ENCODE data around the gene TMEM273. TPM values are rescaled to one million over a fixed set of nuclear protein-coding genes. Genes with fewer than 3 reads are reported as not detected.

The TMEM273 gene
- total and polyA plus RNA-seq, 3 experiments from 2014 or later: 51.7 to 60.2 (median 58.0) TPM

DNA sequence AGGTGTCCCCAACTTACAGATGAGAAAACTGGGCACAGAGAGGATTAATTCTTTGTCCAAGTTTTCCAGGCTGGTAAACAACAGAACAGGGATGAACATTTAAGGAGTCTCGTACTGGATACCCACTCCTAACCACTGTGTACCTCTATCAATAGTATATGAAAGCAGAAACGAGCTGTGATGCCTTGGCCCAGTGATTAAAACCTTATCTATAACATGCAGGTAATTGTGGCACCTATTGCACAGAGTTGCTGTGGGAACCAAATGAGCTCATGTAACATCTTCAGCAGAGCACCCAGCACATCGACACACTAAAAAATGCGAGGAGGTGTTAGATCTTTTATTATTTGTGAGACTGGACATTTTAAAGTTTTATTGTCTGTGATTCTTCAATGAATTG lies 1.6 kb downstream of the TMEM273 start:
- Histone ChIP-seq H3K27ac (ENCODE audit: low read depth, low read length) (peak overlapping the region; percentile 68), H3K4me1 (ENCODE audit: insufficient read depth, low read length) (peaks cover 13% of the 10 kb centered on the region), H3K4me3 (ENCODE audit: low read length) (no peak overlapping the region), H3K27me3 (ENCODE audit: insufficient read depth, low read length, poor library complexity, severe bottlenecking) (no peaks in the 10 kb centered on the region), H3K36me3 (ENCODE audit: insufficient read depth, low read length) (no peaks in the 10 kb centered on the region), H3K9me3 (ENCODE audit: low read length) (no peaks in the 10 kb centered on the region)
- no peaks in the 10 kb centered on the region for H3K36me3 Mint-ChIP-seq
- peaks cover 9 to 14% of the 10 kb centered on the region in 2 donors for H3K27me3 Mint-ChIP-seq
- peaks cover 57 to 61% (median 60%) of the 10 kb centered on the region in 3 donors for H3K4me1 Mint-ChIP-seq
- H3K4me3 Mint-ChIP-seq: peak overlapping the region; percentile 47 to 88 (median 74)
- ChIA-PET CTCF (no interaction called here), POLR2A (no interaction called here)
- H3K9me3 Mint-ChIP-seq: no peaks in the 10 kb centered on the region
- DNase-seq: no peak
- peak overlapping the region in 5 of 8 donors; percentile 55 to 94 (median 83) for H3K27ac Mint-ChIP-seq

DNA sequence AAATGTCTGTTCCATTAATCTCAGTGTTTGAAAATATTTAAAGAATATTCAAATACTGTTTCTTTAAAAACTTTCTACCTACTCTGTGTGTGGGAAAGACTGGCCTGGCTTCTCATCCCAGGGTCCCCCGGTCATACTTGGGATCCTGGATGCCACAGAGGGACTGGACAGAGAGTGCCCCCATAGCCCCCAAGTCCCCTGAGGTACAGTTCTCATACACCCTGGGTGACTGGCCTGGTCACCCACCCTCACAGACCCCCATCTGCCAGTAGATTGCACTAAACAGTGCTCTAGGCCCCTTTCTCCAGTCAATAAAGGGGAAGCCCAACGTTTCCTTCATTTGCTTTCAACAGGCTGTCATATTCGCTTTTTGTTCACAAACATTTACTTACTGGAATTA lies 3.0 kb downstream of the TMEM273 start:
- no peak for DNase-seq
- Histone ChIP-seq H3K27ac (ENCODE audit: low read depth, low read length) (peak overlapping the region; percentile 43), H3K4me3 (ENCODE audit: low read length) (no peak overlapping the region), H3K9me3 (ENCODE audit: low read length) (no peaks in the 10 kb centered on the region), H3K36me3 (ENCODE audit: insufficient read depth, low read length) (no peaks in the 10 kb centered on the region), H3K27me3 (ENCODE audit: insufficient read depth, low read length, poor library complexity, severe bottlenecking) (no peaks in the 10 kb centered on the region), H3K4me1 (ENCODE audit: insufficient read depth, low read length) (peaks cover 13% of the 10 kb centered on the region)
- CTCF ChIA-PET: interaction anchor here (0.8 kb wide), 1 partner anchor 12 kb away, joined by 3 read pairs; no protein-coding TSS in a partner anchor
- Mint-ChIP-seq H3K36me3 (no peaks in the 10 kb centered on the region), H3K4me1 (peaks cover 55 to 65% (median 61%) of the 10 kb centered on the region in 3 donors), H3K27ac (peak overlapping the region in 7 of 8 donors; percentile 14 to 94 (median 52)), H3K27me3 (peaks cover 2 to 6% of the 10 kb centered on the region in 2 donors), H3K9me3 (no peaks in the 10 kb centered on the region), H3K4me3 (peak overlapping the region; percentile 2 to 88 (median 35))
- POLR2A ChIA-PET: no interaction called here

DNA sequence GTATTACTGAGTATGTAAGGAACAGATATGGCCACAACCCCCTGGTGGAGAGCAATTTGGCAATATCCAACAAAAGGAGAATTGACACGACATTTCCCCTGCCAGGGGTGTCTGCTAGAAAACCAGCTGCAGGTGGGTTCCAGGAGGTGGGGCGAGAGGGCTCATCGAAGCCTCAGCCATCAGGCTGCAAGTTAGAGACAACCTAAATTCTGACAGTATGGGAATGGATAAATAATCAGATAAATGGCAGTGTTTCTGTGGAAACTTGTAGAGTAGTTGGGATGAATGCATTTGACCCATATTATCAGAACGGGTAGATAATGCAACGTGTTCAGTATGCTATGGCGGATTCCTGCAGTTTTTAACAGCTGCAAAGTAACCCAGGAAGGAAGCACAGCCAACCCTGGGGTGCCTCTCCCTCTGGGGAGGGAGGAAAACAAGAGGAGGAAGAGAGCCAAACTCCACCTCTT lies 3.5 kb downstream of the TMEM273 start:
- Mint-ChIP-seq H3K9me3 (no peaks in the 10 kb centered on the region), H3K27ac (peak overlapping the region in 7 of 8 donors; percentile 43 to 96 (median 74)), H3K36me3 (no peaks in the 10 kb centered on the region), H3K4me3 (peak overlapping the region; percentile 48 to 82 (median 70)), H3K27me3 (peaks cover 0 to 2% of the 10 kb centered on the region in 2 donors), H3K4me1 (peaks cover 54 to 66% (median 59%) of the 10 kb centered on the region in 3 donors)
- Histone ChIP-seq H3K27ac (ENCODE audit: low read depth, low read length) (peak overlapping the region; percentile 43), H3K9me3 (ENCODE audit: low read length) (no peaks in the 10 kb centered on the region), H3K4me1 (ENCODE audit: insufficient read depth, low read length) (peaks cover 12% of the 10 kb centered on the region), H3K27me3 (ENCODE audit: insufficient read depth, low read length, poor library complexity, severe bottlenecking) (no peaks in the 10 kb centered on the region), H3K36me3 (ENCODE audit: insufficient read depth, low read length) (no peaks in the 10 kb centered on the region), H3K4me3 (ENCODE audit: low read length) (no peak overlapping the region)
- POLR2A ChIA-PET: no interaction called here
- no peak for DNase-seq
- CTCF ChIA-PET: interaction anchor here (0.8 kb wide), 1 partner anchor 11 kb away, joined by 3 read pairs; no protein-coding TSS in a partner anchor

DNA sequence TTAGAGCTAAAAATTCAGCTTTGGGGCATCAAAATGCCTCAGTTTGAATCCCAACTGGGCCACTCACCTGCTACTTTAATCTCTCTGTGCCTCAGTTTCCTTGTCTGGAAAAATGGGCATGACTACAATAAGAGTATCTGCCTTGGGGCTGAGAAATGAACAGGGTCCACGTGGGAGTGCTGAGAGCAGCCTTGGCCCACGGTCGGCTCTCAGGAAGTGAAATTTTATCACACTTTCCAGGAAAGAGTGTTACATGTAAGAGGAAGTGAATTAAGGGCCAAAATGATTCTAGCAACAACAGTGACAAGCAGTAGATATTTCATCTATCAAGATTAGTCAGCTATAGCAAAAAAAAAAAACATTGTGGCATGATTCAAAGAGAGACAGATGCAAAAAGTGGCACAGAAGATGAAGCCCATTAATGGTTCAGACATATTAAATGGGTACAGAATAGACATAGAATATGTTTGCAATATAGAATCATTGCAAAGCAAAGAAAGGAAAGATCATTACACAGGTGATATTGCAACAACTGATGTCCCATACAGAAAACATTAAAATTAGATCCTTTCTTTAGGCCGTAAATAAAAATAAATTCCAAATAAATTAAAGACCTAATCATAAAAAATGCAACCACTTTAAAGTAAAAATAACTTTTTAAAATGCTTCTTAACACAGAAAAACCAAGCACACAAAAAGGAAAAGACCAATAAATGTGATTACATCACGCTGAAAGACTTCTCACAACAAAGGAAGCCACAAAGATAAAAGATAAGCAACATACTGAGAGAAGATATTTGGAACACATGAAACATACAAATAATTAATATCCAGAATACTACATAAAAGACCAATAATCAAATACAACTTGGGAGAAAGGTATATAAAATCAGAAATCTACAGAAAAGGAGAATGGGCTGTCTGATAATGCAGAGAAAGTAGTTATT lies 4.3 kb downstream of the TMEM273 start:
- Histone ChIP-seq H3K36me3 (ENCODE audit: insufficient read depth, low read length) (no peaks in the 10 kb centered on the region), H3K27ac (ENCODE audit: low read depth, low read length) (peak overlapping the region; percentile 43), H3K9me3 (ENCODE audit: low read length) (no peaks in the 10 kb centered on the region), H3K27me3 (ENCODE audit: insufficient read depth, low read length, poor library complexity, severe bottlenecking) (no peaks in the 10 kb centered on the region), H3K4me3 (ENCODE audit: low read length) (no peak overlapping the region), H3K4me1 (ENCODE audit: insufficient read depth, low read length) (peaks cover 3% of the 10 kb centered on the region)
- peak overlapping the region; percentile 35 to 82 (median 70) for H3K4me3 Mint-ChIP-seq
- H3K4me1 Mint-ChIP-seq: peaks cover 47 to 58% (median 54%) of the 10 kb centered on the region in 3 donors
- DNase-seq: no peak
- no peaks in the 10 kb centered on the region for H3K36me3 Mint-ChIP-seq
- peak overlapping the region; percentile 20 to 96 (median 75) for H3K27ac Mint-ChIP-seq
- no peaks in the 10 kb centered on the region for H3K9me3 Mint-ChIP-seq
- no peaks in the 10 kb centered on the region for H3K27me3 Mint-ChIP-seq
- POLR2A ChIA-PET: no interaction called here
- CTCF ChIA-PET: interaction anchor here (0.8 to 1.1 kb wide), 2 partner anchors 10 to 21 kb away, joined by 3 read pairs; no protein-coding TSS in a partner anchor

DNA sequence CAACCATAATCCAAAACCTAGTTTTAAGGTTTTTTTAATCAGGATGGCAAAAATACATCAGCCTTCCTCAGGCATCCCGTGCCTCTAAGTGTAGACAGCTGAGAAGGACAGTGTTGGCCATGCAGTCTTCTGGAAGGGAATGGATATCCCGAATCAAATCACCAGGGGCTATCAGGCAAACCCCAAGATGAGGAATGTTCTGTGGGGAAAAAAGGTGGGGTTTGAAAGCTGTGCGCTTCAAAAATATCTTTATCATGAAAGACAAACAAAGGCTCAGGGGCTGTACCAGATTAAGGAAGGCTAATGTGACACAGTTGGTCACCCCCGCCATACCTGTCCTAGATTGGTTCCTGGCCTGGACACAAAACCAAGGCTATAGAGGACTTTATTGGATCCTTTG lies 5.4 kb downstream of the TMEM273 start:
- Mint-ChIP-seq H3K36me3 (no peaks in the 10 kb centered on the region), H3K4me1 (peaks cover 42 to 60% (median 58%) of the 10 kb centered on the region in 3 donors), H3K27me3 (no peaks in the 10 kb centered on the region), H3K9me3 (no peaks in the 10 kb centered on the region), H3K4me3 (no peak overlapping the region), H3K27ac (peak overlapping the region in 3 of 8 donors; percentile 13 to 61 (median 18))
- ChIA-PET POLR2A (no interaction called here), CTCF (interaction anchor here (1.1 kb wide), 1 partner anchor 22 kb away, joined by 3 read pairs; no protein-coding TSS in a partner anchor)
- no peak for DNase-seq
- H3K36me3 ChIP-seq (ENCODE audit: insufficient read depth, low read length): no peaks in the 10 kb centered on the region
- H3K4me1 ChIP-seq (ENCODE audit: insufficient read depth, low read length): peaks cover 3% of the 10 kb centered on the region
- no peaks in the 10 kb centered on the region for H3K27me3 ChIP-seq (ENCODE audit: insufficient read depth, low read length, poor library complexity, severe bottlenecking)
- H3K9me3 ChIP-seq (ENCODE audit: low read length): no peaks in the 10 kb centered on the region
- no peak overlapping the region for H3K4me3 ChIP-seq (ENCODE audit: low read length)
- peak overlapping the region; percentile 43 for H3K27ac ChIP-seq (ENCODE audit: low read depth, low read length)

DNA sequence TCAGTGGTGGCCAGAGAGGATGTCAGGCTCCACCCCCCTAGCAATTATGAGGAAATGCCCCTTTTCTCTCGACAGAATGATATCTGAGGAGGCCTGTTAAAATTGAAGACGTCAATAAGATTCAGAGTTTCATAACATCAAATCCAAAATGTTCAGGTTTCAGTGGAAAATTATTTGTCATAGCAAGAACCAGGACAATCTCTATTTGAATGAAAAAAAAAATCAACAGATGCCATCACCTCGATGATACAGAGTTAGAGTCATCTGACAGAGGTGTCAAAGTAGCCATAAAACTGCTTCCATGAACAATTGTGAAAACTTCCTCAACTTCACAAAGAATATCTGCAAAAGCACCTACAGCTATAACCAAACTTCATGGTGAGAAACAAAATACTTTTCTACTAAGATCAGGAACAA lies 7.7 kb downstream of the TMEM273 start:
- Mint-ChIP-seq H3K4me3 (peak overlapping the region in 4 of 7 donors; percentile 7 to 52 (median 27)), H3K27me3 (no peaks in the 10 kb centered on the region), H3K27ac (peak overlapping the region in 7 of 8 donors; percentile 10 to 86 (median 47)), H3K4me1 (peaks cover 53 to 67% (median 64%) of the 10 kb centered on the region in 3 donors), H3K36me3 (no peaks in the 10 kb centered on the region), H3K9me3 (no peaks in the 10 kb centered on the region)
- CTCF ChIA-PET: no interaction called here
- no peak for DNase-seq
- Histone ChIP-seq H3K36me3 (ENCODE audit: insufficient read depth, low read length) (no peaks in the 10 kb centered on the region), H3K9me3 (ENCODE audit: low read length) (no peaks in the 10 kb centered on the region), H3K4me1 (ENCODE audit: insufficient read depth, low read length) (peaks cover 8% of the 10 kb centered on the region), H3K27me3 (ENCODE audit: insufficient read depth, low read length, poor library complexity, severe bottlenecking) (no peaks in the 10 kb centered on the region), H3K4me3 (ENCODE audit: low read length) (no peak overlapping the region), H3K27ac (ENCODE audit: low read depth, low read length) (no peak overlapping the region)
- POLR2A ChIA-PET: no interaction called here

DNA sequence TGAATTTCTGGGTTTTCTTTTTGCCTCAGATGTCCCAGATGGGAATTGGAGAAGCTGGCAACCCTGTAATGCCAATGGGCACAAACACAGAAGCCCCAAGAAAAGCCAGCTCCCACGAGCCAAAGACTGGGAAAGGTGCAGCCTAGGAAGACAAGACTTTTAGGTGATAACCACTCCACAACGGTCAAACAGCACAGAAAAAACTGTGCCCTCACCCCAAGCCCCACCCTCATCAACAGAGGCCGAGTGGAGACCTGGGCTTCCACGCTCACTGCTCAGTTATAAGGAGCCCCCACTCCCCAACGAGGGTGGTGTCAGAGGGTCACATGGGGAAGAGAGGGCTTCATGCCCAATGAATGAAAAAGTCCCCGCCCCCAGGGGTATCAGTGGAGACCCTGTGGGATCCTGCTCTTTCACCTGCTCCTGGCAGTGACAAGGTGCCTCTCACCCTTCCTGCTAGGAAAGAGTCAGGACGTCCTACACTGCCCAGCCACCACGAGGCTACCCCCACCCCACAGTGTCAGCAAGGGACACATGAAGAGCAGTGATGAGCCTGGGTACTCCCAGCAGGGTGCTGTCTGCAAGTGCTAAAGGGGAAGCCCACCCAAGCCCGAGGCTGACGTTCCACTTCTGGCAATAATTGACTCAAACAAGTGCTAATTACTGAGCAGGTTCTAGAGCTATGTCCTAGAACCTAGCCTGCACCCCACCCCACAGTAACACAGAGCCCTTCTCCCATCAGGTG lies 8.3 kb downstream of the TMEM273 start:
- POLR2A ChIA-PET: no interaction called here
- H3K27me3 Mint-ChIP-seq: no peaks in the 10 kb centered on the region
- peak overlapping the region in 2 of 7 donors; percentile 47 to 52 for H3K4me3 Mint-ChIP-seq
- no peaks in the 10 kb centered on the region for H3K27me3 ChIP-seq (ENCODE audit: insufficient read depth, low read length, poor library complexity, severe bottlenecking)
- no peak overlapping the region for H3K4me3 ChIP-seq (ENCODE audit: low read length)
- H3K36me3 Mint-ChIP-seq: no peaks in the 10 kb centered on the region
- H3K9me3 Mint-ChIP-seq: no peaks in the 10 kb centered on the region
- H3K4me1 ChIP-seq (ENCODE audit: insufficient read depth, low read length): peaks cover 9% of the 10 kb centered on the region
- H3K27ac Mint-ChIP-seq: peak overlapping the region in 7 of 8 donors; percentile 15 to 86 (median 47)
- CTCF ChIA-PET: no interaction called here
- peaks cover 50 to 65% (median 64%) of the 10 kb centered on the region in 3 donors for H3K4me1 Mint-ChIP-seq
- H3K27ac ChIP-seq (ENCODE audit: low read depth, low read length): peak overlapping the region; percentile 14
- H3K9me3 ChIP-seq (ENCODE audit: low read length): no peaks in the 10 kb centered on the region
- no peak for DNase-seq
- H3K36me3 ChIP-seq (ENCODE audit: insufficient read depth, low read length): no peaks in the 10 kb centered on the region

All from CD8-positive, alpha-beta memory T cell (primary cell).